HG02852 (cell line): ENCODE results near the gene TNP1.

Experiments
- ATAC-seq: cut with Tn5 transposase; IDR thresholded peaks from one replicate; pipeline ENCODE4 v1.9.1; 2021; ENCODE audit warnings: mild to moderate bottlenecking, moderate library complexity; ENCODE audit not compliant: unreplicated experiment

TNP1 gene

DNA sequence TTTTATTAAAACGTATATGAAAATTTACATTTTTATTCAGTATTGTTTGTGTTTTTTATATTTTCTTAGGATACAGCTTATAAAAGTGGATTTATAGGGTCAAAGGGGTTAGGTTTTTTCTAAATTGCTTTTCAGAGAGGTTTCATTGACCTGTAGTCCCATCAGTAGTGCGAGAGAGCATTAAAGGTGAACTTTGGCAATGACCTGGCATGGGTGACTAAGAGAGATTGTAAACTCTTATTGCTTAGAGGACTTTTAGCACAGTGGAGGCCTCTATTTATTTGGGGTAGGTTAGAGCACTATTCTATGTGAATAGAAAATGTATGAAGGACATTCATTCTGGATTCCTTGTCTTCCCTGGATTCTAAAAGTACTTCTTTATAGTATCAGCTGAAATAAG lies 16.0 kb upstream of the TNP1 start:
- no peak for ATAC-seq

DNA sequence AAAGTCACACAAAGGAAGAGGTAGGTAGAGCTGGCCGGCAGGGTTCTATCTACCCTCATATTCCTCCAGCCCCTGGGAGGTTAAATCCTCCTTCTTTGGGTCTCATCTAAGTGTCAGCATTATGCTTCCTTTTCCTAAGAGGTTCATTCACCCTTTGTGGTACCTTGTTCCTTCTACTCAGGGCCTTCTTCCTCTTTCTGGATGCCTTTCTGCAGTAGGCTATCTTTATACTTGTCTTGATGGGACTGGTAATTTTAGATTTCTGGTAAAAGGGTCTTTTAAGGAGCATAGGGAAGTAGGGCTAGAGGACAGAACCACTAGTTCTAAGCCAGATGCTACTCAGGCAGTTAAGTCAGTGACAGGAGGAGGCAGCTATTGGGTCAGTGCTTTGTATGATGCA lies 13.7 kb upstream of the TNP1 start:
- ATAC-seq, result no peak

DNA sequence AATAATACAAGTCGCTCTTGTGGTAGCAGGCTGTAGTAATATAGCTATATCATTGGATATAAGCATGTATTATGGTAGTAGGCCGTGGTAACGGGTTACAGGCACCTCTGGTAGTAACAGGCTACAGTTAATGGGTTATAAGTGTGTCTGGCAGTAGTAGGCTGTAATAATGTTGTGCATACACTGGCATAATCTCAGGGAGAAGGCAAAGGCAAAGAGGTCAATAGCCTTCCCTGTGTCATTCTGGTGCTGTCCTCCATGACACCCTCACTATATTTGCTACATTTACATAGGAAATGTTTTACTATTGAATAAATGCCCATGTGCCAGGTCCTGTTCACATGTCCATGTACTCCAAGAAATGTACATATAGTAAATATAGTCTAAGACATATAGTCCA lies 12.8 kb upstream of the TNP1 start:
- ATAC-seq, result no peak

DNA sequence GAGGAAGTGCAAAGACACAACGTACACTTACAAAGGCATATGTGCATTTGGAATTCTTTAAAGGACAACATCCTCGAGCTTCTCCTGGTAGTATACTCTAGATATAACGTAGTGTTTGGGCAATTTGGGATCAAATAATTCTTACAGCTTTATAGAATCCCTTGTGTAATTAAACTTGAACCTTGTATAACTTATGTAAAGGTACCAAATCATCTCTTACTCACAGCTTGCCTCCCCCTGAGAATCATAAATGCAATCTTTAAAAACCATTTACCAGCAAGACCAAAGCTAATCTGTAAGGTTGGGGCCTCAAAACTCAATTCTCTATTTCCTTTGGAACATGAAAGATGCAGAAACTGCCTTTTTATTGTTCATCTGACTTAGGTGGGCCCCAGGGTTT lies 12.2 kb upstream of the TNP1 start:
- no peak for ATAC-seq

DNA sequence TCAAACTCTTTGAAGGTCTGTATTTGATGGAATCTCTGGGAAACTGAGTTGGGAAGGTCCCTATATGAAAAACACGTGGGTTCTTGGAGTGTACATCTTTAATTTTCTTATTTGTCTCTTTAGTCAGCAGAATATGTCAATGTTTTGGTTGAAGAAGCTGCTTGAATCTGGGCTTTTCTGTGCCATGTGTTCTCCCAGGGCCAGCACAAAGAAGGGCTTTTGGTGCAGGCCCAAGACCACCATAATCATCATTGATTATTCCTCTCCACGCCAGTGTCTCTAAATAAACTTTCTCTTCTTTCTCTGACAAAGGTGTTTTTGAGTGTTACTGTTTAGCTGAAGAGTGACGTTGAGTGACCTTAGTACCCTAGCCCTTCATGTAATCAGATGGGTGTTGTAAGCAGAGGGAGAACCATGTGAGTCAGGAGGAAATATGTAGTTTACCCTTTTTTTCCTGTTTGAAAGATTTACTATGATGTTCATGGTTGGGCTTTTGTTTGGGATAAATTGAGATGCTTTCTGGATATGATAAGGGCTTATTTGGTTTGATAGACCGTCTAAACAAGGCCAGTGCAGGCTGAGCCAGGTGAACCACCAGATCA lies 11.6 kb upstream of the TNP1 start:
- ATAC-seq, result no peak

DNA sequence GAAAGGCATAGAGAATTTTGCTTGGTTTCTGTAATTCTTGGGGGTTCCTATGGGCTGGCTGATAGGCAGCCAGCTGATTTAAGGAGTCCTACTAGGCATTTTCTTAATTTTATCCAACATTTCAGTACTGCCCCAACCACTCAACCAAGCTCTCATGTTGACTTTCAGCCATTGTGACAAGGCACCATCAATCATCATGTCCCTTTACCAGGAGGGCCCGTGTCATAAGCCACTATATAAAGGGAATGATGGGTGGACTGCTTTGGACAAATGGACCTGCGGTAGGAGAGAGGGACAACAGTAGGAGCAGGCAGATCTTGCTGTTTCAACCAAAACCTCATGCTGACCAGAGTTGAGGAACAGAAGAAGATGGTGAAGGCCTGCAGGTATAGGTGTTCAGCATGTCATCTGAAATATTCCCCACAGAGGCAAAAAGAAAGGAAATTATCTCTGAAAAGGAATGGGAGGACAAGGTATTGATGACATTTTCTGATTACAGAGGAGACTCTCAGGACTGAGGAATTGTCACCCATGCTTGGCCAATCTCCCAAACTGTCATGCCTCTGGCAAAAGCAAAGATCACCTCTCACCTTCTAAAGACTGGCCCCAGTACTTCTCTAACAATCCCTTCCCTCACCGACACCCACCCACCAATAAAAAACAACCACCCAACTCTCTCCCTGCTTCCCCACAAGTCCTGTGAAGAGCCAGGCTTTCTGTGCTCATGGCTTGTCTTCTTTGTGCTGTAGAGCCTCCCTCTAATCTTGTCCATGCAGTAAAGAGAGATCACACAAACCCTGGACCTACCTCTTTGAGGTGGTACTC lies 10.9 kb upstream of the TNP1 start:
- ATAC-seq, result no peak

DNA sequence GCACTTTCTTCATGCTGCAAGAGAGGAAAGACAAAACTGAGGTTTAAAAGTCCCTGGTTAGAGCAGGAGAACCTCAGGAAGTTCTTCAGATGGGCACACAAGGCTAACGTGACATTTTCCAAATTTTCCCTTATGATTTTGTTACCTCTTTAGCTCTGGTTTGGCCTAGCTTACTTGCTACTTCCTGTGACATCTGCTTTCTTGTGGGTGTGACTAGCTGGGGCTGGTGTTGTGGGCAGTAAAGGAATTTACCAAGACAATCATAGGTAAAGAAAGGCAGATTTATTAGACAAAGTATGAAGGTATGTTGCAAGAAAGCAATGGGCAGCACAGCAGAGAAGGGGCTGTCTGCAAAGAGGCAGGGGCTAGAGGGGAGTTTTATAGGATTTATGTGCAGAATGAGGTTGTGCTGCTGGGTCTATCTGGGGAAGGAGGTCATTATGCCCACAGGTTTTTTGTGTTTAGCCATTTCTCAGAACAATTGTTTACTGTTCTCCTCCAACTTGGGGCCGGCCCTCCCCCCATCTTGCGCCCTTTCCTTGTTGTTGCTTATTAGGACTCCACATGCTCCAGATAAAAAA lies 6.7 kb upstream of the TNP1 start:
- ATAC-seq, result no peak

DNA sequence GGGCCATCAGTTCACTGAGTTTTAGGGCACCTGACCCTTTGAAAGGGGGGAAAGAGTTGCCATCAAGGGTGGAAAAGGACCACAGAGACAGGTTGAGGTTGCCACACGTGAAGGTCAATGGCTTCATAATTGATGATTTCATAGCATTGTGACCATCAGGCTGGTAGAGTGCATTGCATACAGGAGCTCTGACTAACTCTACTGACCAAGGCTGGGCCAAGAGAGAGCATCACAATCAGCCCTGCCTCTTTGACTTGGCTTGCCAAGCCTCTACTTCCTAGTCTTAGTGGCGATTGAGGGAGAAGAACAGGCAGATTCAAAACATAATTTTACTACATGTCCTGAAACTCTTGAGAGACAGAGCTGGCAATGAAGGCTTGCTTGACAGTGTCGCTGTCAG lies 5.8 kb upstream of the TNP1 start:
- ATAC-seq, result no peak

DNA sequence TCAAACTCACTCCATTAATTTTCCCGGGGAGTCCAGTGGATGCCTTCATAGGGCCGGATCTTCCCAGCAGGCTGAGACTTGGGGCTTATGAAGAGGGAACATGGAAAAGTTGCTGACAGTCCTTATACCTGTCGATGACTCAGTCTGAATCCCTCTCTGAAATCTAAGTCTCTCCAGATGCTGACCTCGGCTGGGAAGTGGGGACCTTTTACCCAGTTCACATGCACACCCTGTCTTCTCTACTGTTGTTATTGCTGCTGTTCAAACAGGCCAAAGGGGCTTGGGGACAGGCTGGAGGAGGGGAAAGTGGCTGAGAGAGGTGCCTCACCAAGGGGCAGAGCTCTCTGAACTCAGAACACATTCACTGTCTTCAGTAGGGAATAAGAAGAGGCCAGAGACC lies 4.1 kb upstream of the TNP1 start:
- no peak for ATAC-seq

DNA sequence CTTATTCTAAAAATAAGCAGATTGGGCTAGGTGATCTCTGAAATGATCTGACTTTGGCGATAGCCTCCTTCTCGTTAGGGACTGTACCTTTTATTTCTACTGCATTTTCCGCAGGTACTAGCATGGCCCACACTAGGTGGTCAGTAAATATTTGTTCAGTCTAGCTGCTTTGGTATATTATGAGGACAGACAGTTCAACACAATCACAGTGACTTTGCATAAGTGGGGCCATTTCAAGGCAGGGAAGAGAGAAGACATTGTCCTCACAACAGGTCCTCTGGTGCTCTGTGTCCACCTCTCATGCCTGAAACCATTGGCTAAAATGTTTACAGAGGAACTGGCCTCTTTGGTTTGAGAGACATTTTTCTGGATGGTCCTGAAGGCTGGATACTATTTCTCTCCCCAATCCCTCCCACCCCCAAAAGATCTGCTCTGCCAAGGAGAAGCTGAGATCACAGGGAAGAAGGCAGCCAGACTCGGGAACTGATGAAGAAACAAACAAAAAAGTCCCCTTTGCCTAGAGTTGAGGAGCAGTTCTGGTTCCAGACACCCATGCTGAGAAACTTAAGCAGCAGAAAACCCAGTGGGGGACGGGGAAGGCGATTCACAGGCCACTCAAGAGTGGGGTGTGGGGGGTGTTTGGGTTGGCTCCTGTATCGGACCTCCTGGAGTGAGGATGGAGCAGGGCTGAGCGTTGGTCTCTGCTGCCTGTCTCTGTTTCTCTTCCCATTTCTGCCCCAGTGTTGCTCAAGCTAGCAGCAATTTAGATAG lies 2.9 kb upstream of the TNP1 start:
- no peak for ATAC-seq

DNA sequence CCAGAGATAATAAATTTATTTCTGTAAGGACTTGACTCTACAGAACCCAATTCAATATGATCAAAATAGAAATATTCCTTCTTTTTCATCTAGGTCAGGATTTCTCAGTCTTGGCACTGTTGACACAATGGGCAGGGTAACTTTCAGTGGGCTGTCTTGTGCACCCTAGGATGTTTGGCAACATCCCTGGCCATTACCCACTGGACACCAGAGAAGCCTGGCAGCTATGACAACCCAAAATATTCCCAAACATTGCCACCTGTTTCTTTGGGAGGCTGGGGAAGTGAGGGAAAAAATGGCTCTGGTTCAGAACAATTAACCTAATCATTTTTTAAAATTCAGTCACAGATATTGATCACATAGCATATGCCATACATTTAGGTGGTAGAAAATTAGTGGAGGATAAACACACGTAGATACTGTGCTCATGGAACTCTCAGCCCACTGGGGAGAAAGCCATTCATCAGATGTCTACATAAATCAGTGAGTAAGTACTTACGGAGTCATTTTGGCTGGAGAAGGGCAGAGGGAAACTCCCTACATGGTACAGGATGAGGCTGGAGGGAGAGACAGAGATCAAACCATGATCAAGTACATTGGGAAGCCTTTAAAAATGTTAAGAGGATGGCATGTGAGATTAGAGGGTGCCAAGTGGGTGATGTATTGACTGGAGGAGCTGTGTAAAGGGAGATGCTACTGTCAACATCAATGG lies 718 bp upstream of the TNP1 start:
- ATAC-seq, result no peak

DNA sequence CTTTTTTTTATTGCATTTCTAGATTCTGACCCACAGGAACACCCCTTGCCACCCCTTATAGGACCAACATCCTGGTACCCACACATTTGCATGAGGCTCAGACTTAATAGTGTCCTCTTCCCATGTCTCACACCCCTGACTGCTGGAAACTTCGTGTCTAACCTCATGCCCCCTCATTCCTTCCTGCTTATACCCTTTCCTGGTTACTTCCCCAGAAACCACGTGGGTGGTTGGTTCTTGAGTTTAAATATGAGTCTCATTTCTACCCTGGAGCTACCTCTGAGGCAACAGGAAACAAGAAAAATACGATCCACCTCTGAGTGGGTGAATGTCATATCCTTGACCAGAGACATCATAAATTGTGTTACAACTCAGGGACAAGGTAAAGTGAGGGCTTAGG lies 1.6 kb downstream of the TNP1 start:
- no peak for ATAC-seq

DNA sequence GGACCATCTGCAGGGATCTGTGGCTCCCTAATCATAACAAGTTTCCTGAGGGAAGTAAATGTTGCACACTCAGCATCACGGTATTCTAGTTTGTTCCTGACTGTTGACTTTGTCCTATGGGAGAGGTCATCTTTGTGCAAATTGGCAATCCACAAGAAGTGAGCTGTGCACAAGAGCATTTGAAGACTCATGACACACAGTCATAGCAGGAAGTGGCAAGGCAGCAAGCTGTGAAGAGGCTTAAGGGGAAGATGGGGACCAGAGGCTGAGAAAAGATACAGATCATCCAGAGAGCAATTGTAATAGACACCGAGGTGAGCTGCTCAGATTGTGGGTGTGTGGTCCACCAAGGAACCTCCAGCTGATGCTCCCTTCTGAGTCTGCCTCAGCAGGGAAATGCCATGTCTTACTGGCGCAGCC lies 2.7 kb downstream of the TNP1 start:
- no peak for ATAC-seq

DNA sequence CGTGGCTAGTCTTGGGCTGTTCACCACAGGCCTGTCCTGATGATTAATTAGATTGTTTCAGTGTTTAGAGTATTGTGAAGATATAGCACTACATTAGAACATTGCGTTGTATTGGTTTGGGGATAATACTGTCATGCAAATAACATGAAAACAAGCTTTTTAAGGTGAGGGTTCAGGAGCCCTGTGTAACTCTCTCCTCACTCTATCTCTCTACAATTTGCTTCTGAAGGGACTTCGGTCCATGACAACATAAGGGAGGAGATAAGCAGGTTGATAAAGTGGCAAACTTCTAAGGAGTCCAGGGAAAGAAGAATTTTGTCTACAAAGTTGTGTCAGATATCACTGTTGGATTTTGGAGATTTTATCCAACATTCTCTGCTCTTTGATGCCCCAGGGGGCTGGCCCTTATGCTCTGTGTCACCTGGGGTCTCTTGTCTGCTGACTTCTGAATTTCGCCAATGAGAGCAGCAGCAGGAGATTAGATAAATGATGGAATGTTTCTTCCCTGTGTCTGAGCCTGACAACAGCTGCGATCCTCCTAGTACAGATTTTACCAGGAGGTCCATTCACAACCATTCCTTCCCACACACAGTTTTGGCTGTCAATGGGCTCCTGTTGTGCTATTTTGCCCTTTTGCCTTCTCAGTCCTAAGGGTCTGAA lies 3.3 kb downstream of the TNP1 start:
- no peak for ATAC-seq

DNA sequence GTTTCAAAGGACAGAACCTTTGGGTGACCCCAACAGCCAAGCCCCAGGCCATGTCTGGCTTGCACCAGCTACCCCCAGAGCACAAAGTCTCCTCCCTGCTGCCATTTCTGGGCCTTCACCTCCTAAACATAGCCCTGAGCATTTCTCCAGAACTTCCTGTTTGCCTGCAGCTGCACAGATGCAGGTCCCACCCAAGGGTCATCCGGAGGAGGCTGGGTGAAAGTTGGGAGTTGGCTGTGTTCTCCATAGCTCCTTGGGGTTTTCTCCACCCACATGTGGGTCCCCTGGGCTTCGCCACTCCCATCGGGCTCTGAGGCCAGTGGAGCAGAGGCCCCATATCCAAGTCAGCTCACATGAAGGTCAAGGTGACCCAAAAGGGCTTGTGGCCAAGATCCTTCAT lies 4.3 kb downstream of the TNP1 start:
- no peak for ATAC-seq

DNA sequence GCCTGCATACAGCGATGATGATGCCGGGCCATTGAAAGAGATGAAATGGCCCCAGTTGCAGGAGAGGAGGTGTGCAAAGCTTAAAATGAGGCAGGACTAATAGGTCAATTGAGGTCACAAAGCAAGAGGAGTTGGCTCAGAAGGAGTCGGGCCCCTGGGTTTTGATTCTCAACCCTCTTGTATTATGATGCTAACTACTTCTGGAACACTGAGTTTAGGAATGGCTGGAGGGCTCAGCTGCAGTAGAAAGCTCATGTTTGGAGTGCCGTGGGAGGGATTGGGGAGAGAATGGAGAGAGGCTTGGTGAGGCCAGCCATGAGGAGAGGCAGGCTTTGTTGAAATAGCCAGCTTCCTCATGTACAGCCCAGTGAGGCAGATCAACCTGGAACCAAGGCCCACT lies 4.8 kb downstream of the TNP1 start:
- no peak for ATAC-seq

DNA sequence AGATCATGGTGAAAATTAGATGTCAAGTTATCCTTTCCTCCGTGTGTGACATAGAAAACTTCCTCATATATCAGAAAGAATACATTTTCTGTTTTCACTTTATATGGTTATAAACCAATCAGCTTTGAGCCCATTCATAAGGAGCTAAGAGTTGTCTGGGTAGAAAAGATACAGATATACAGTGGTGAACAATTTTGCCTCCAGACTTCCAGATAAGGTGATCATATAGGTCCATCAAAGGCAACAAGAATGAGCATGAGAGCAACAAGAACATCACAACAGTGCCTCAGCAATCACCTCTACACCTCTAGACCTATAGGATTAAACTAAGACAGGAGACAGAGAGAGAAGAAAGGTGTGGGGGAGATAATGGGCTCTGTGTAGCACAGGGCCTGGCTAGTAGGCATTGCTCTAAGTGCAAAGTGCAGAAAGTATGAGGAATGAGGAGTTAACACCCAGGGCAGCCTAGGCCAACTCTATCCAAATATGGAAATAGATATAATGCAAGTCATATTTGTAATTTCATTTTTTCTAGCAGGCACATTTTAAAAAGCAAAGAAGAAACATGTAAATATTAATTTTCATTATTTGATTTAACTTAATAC lies 8.3 kb downstream of the TNP1 start:
- no peak for ATAC-seq

DNA sequence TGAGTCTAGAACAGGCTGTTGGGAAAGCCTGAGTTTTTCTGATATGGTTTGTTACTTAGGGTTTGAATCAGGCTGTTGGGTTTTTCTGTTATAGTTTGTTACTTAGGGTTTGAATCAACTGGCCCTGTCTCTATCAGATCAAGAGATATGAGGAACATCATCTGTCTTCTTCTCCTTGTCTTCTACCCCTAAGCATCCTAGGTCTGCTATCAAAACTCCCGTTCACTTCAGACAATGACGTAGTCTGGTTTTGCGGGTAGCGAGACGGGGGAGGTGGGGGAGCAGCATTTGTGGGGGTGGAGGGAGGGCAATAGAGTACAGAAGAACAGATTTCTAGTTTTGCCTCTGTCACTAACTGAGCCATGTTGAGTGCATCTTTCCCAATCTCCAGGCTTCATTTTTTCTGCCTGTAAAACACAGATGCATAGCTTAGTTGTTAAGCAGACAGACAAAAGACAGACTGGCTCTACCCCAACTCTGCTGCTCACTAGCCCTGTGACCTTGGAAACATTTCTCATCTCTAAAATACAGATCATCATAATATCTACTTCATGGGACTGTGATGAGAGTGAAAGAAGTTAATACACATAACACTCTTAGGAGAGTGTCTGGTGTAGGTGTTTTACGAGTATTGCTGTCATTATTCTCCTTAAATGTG lies 9.1 kb downstream of the TNP1 start:
- no peak for ATAC-seq

DNA sequence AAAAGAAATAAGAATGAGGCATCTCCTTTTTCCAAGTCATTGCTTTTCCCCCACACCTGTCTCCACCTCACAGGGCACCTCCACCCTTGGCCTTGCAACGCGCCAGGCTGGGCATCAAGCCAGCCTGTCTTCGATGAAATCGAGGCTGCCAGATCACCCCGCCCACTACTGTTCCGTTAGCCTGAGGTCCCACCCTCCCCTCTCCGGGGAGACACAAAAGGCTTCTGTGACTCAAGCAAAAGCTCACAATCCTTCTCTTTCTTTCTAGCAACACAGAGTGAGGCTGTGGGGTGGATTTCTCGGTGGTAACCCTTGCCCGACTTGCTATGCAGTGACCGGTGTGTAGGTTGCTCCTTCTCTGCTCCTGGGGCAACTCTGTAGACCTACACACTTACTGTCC lies 9.9 kb downstream of the TNP1 start:
- ATAC-seq, result no peak

DNA sequence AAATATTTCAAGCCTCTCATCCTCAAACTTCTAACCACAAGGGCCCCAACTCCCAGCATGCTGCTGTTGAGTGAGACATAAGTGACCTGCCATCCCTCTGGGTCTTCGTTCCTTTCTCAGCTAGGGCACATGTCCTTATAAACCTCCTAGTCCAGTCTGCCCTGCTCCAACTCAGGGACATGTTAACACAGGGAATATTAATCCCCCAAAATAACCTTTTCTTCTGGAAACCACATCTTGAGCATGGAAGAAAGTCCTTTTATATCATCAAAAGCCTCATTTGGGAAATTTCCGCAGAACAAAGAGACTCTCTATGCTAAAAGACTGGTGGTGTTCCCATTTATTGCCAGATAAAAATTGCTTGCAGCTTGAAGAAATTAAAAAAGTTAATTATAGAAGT lies 14.4 kb downstream of the TNP1 start:
- no peak for ATAC-seq
